PFSK-1 (cell line): ENCODE results near the gene MDM1.

Source experiments
- FOXP2 ChIP-seq: optimal IDR thresholded peaks from 2 replicates; pipeline ENCODE3; 2011; ENCODE audit warnings: borderline replicate concordance, control low read depth, inconsistent platforms; ENCODE audit not compliant: insufficient read depth; ENCODE audit errors: extremely low read length, extremely low read depth
- POLR2AphosphoS5 ChIP-seq: IDR thresholded peaks from 2 replicates; pipeline ENCODE4 v1.6.1; 2012; ENCODE audit warnings: low read depth, mild to moderate bottlenecking, control low read depth, low read length, moderate library complexity
- SIN3A ChIP-seq: IDR thresholded peaks from 2 replicates; pipeline ENCODE4 v1.6.1; 2012; ENCODE audit warnings: mild to moderate bottlenecking, low read length, moderate library complexity, borderline replicate concordance; ENCODE audit not compliant: insufficient read depth
- TAF1 ChIP-seq: IDR thresholded peaks from 2 replicates; pipeline ENCODE4 v1.6.1; 2012; ENCODE audit warnings: low read length, control low read depth, borderline replicate concordance; ENCODE audit not compliant: insufficient read depth
- TF ChIP-seq, protein P1 (sequence below), 2 experiments: IDR thresholded peaks; 2 replicates each; pipeline versions ENCODE4 v1.6.1 to v1.8.0; 2011 to 2012; ENCODE audit warnings: low read depth in 2 of 2, low read length in 2 of 2, control low read depth in 1 of 2, inconsistent platforms in 1 of 2, mild to moderate bottlenecking in 1 of 2, moderate library complexity in 1 of 2; ENCODE audit not compliant: insufficient read depth in 1 of 2

MDM1 gene

DNA sequence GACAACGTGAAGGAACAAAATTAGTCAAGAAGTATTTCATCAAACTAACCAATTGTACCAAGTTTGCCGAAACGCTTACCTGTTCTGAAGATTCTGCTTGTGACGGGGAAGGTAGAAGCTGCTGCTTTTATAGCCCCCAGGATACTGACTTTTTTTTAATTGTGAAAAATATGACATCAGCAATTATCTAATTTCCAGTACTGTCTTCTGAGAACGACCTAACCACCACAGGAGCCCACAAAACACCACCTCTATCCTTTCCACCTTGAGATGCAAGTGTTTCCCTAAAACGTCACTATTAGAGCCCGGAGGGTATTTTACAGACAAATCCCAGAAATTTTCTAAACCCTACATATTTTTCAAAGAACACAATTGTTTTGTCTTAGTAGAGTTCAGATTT lies 78.7 kb downstream of the MDM1 start, which contains the start of gene IL22:
TSS of gene IL22 (minus strand) at position 101 of the 400 bp plus-strand sequence. CDS start 156 bp downstream, outside the sequence.
- TF ChIP-seq TAF1 = no peak
- TF ChIP-seq POLR2AphosphoS5 = no peak
- no peak for TF ChIP-seq SIN3A
- no peak for TF ChIP-seq FOXP2
- TF ChIP-seq, protein P1, sequence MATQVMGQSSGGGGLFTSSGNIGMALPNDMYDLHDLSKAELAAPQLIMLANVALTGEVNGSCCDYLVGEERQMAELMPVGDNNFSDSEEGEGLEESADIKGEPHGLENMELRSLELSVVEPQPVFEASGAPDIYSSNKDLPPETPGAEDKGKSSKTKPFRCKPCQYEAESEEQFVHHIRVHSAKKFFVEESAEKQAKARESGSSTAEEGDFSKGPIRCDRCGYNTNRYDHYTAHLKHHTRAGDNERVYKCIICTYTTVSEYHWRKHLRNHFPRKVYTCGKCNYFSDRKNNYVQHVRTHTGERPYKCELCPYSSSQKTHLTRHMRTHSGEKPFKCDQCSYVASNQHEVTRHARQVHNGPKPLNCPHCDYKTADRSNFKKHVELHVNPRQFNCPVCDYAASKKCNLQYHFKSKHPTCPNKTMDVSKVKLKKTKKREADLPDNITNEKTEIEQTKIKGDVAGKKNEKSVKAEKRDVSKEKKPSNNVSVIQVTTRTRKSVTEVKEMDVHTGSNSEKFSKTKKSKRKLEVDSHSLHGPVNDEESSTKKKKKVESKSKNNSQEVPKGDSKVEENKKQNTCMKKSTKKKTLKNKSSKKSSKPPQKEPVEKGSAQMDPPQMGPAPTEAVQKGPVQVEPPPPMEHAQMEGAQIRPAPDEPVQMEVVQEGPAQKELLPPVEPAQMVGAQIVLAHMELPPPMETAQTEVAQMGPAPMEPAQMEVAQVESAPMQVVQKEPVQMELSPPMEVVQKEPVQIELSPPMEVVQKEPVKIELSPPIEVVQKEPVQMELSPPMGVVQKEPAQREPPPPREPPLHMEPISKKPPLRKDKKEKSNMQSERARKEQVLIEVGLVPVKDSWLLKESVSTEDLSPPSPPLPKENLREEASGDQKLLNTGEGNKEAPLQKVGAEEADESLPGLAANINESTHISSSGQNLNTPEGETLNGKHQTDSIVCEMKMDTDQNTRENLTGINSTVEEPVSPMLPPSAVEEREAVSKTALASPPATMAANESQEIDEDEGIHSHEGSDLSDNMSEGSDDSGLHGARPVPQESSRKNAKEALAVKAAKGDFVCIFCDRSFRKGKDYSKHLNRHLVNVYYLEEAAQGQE (IDR thresholded peaks at IDR 0.05; ENCODE audit: insufficient read depth in 1 of 2, low read depth in 2 of 2, low read length in 2 of 2) = no peak

DNA sequence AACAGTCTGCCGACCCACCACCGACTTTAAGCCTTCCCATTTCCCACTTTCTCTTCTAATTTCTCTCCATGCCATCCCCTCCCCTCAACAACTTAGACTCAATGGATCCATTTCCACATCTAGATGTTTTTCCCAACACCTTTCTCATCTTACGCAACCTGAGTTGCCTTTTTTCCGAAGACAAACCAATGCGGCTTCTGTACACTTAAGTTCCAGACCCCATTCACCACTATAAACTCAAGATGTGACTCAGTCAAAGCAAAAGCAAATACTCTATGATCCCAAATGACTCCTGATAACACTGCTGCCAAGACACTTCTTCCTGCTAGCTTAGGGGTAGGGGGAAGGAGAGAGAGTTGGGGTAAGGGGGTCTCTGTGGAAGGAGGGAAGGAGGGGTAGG lies 80.1 kb downstream of the MDM1 start:
- no peak for TF ChIP-seq POLR2AphosphoS5
- no peak for TF ChIP-seq FOXP2

DNA sequence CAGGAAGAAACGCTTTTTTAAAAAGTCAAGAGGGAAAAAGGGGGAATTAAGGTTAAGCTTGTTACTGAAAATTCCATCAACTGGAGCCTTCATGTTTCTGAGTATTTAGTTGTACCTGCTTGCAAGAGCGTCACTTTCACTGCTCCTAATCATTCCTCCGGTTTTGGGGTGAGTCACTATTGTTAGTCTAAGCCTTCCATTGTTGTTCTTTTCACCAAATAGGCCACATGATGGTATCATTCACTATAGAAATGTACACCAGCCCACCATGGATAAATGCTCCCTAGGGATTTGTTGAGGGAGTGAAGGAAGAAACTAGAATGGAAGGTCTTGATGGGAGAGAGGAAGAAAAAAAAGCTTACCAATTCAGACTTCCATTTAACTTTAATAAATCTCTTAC lies 81.7 kb downstream of the MDM1 start:
- TF ChIP-seq FOXP2 (no peak), SIN3A (no peak), TAF1 (no peak), POLR2AphosphoS5 (no peak)
- TF ChIP-seq, protein P1 (IDR thresholded peaks at IDR 0.05; ENCODE audit: insufficient read depth in 1 of 2, low read depth in 2 of 2, low read length in 2 of 2) = no peak

DNA sequence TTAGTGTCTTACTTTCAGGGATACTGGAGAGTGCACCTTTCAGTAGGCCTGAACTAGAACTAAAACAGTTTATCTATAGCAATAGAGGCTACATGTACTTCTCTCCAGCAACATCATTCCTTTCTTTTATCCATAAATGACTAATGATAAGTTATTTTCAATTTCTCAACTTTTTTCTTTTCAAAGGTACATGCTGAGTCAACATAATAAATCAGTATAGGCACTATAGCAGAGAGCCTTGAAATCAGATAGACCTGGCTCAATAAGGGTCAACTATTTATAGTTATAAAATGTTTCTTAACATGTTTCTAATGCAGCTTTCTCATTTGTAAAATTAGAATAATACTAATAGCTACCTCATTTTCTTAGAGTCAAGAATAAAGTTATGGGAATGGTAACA lies 84.4 kb downstream of the MDM1 start:
- TF ChIP-seq FOXP2 (no peak), TAF1 (no peak), SIN3A (no peak), POLR2AphosphoS5 (no peak)
- TF ChIP-seq, protein P1 (IDR thresholded peaks at IDR 0.05; ENCODE audit: insufficient read depth in 1 of 2, low read depth in 2 of 2, low read length in 2 of 2) = no peak

DNA sequence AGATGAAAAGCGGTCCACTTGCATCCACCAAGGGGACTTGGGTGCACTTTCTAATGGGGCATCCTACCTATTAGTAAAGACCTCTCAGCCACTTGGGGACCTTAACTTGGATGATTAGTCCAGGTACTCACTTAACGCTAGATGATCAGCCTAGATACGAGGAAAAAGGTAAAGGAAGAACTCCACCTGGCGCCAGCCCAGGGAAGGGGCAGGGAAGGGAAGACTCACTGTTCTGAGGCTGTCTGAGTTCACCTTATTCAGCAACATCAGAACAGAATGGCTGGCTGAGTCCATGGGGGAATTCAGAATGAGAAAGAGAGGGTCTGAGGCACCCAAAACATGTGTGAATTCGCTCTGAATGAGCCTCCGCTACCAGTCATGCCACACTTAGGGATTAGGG lies 85.8 kb downstream of the MDM1 start:
- TF ChIP-seq, protein P1 (IDR thresholded peaks at IDR 0.05; ENCODE audit: insufficient read depth in 1 of 2, low read depth in 2 of 2, low read length in 2 of 2) = no peak
- TF ChIP-seq FOXP2 (no peak), POLR2AphosphoS5 (no peak), SIN3A (no peak), TAF1 (no peak)
